Upper lobe of left lung (tissue), 4 donors: ENCODE measurements around the gene LGALS7B.

Experiments used
- CTCF ChIP-seq, 6 experiments: fragments of 450-650 bp in 4 of 6; fragments of 200-600 bp in 2 of 6; sonication (generic) in 2 of 6; IDR thresholded peaks; one replicate each; pipeline ENCODE4 v1.5.1; 2016 to 2019; ENCODE audit warnings: antibody characterized with exemption in 6 of 6
- POLR2A ChIP-seq, 4 donors: fragments of 450-650 bp; IDR thresholded peaks; one replicate each; pipeline ENCODE4 v1.5.1; 2016 to 2017; ENCODE audit warnings: antibody characterized with exemption in 4 of 4, mild to moderate bottlenecking in 2 of 4

- TF ChIP-seq POLR2A (IDR thresholded peaks at IDR 0.05): no peak
- TF ChIP-seq CTCF (IDR thresholded peaks at IDR 0.05): no peak
Observed at GRCh38 chr19:38781058-38781457, 7.9 kb upstream of the LGALS7B start.
